ENCODE results near the gene FBXL7. TPM values are rescaled to one million over a fixed set of nuclear protein-coding genes. Genes with fewer than 3 reads are reported as not detected.

FBXL7 gene
- total and polyA plus RNA-seq, 2 donors (not counting 1 experiment from before 2014, with no cell fraction given) = not detected

GRCh38 chr5:15807248-15807647 is 307.3 kb downstream of the FBXL7 start:
- ChIA-PET CTCF (no interaction called here), POLR2A (no interaction called here)
- Histone ChIP-seq H3K36me3 (replicated peaks in 1 of 2; ENCODE audit: control extremely low read depth in 1 of 2, control insufficient read depth in 1 of 2, extremely low read depth in 1 of 2, insufficient read depth in 2 of 2, low read length in 1 of 2) (no peaks in the 10 kb centered on the region), H2AFZ (ENCODE audit: insufficient read depth, low read depth, low read length, poor library complexity, severe bottlenecking) (no peak overlapping the region), H3K9me3 (ENCODE audit: control extremely low read depth in 1 of 3, control insufficient read depth in 2 of 3, insufficient read depth in 1 of 3, low read length in 2 of 3) (peaks cover 0 to 8% (median 0%) of the 10 kb centered on the region in 3 donors), H4K20me1 (ENCODE audit: control insufficient read depth, insufficient read depth, low read length, poor library complexity, severe bottlenecking) (no peaks in the 10 kb centered on the region), H3K4me3 (ENCODE audit: control extremely low read depth in 1 of 5, extremely low read depth in 1 of 5, insufficient read depth in 1 of 5, low read depth in 2 of 5, low read length in 4 of 5) (no peak overlapping the region), H3K27me3 (replicated peaks in 1 of 4; ENCODE audit: control extremely low read depth in 1 of 4, control insufficient read depth in 3 of 4, insufficient read depth in 4 of 4, low read length in 3 of 4) (no peaks in the 10 kb centered on the region), H3K9ac (ENCODE audit: low read length) (no peak overlapping the region), H3K27ac (ENCODE audit: low read length in 2 of 2) (no peak overlapping the region), H3K4me2 (replicated peaks; ENCODE audit: low read depth, low read length, poor library complexity, severe bottlenecking) (no peak overlapping the region), H3K4me1 (ENCODE audit: control insufficient read depth in 2 of 2, insufficient read depth in 2 of 2, low read length in 2 of 2) (no peaks in the 10 kb centered on the region), H3K79me2 (ENCODE audit: control insufficient read depth, insufficient read depth, low read length) (no peaks in the 10 kb centered on the region)
- Mint-ChIP-seq H3K4me3 (no peak overlapping the region), H3K27me3 (no peaks in the 10 kb centered on the region), H3K4me1 (no peaks in the 10 kb centered on the region), H3K9me3 (ENCODE audit: insufficient read depth) (peaks cover 2% of the 10 kb centered on the region), H3K27ac (no peak overlapping the region)
- no peak for DNase-seq
- no peak for ATAC-seq (ENCODE audit: low read depth)
- intact Hi-C loops (cut with micrococcal nuclease) = no loop called here
- no CpG with 5 or more reads among the region's 3 CpGs for WGBS (ENCODE audit: insufficient coverage)
- TF ChIP-seq EZH2 (IDR thresholded peaks at IDR 0.05; ENCODE audit: borderline replicate concordance, insufficient read depth, low read depth, low read length, poor library complexity, severe bottlenecking) (no peak), CTCF (IDR thresholded peaks at IDR 0.05) (no peak)

GRCh38 chr5:15807871-15808270 is 307.9 kb downstream of the FBXL7 start:
- WGBS (ENCODE audit: insufficient coverage) = 85% methylated on average over 3 of the region's 5 CpGs
- H3K4me1 Mint-ChIP-seq = no peaks in the 10 kb centered on the region
- no peak overlapping the region for H3K4me3 Mint-ChIP-seq
- H3K9me3 Mint-ChIP-seq (ENCODE audit: insufficient read depth) = peaks cover 5% of the 10 kb centered on the region
- Histone ChIP-seq H3K27ac (ENCODE audit: low read length in 2 of 2) (no peak overlapping the region), H3K36me3 (replicated peaks in 1 of 2; ENCODE audit: control extremely low read depth in 1 of 2, control insufficient read depth in 1 of 2, extremely low read depth in 1 of 2, insufficient read depth in 2 of 2, low read length in 1 of 2) (no peaks in the 10 kb centered on the region), H3K27me3 (replicated peaks in 1 of 4; ENCODE audit: control extremely low read depth in 1 of 4, control insufficient read depth in 3 of 4, insufficient read depth in 4 of 4, low read length in 3 of 4) (no peaks in the 10 kb centered on the region), H3K4me2 (replicated peaks; ENCODE audit: low read depth, low read length, poor library complexity, severe bottlenecking) (no peak overlapping the region), H3K79me2 (ENCODE audit: control insufficient read depth, insufficient read depth, low read length) (no peaks in the 10 kb centered on the region), H3K9ac (ENCODE audit: low read length) (no peak overlapping the region), H3K4me3 (ENCODE audit: control extremely low read depth in 1 of 5, extremely low read depth in 1 of 5, insufficient read depth in 1 of 5, low read depth in 2 of 5, low read length in 4 of 5) (no peak overlapping the region), H3K9me3 (ENCODE audit: control extremely low read depth in 1 of 3, control insufficient read depth in 2 of 3, insufficient read depth in 1 of 3, low read length in 2 of 3) (peaks cover 0 to 8% (median 0%) of the 10 kb centered on the region in 3 donors), H4K20me1 (ENCODE audit: control insufficient read depth, insufficient read depth, low read length, poor library complexity, severe bottlenecking) (no peaks in the 10 kb centered on the region), H2AFZ (ENCODE audit: insufficient read depth, low read depth, low read length, poor library complexity, severe bottlenecking) (no peak overlapping the region), H3K4me1 (ENCODE audit: control insufficient read depth in 2 of 2, insufficient read depth in 2 of 2, low read length in 2 of 2) (no peaks in the 10 kb centered on the region)
- H3K27me3 Mint-ChIP-seq = no peaks in the 10 kb centered on the region
- intact Hi-C loops (cut with micrococcal nuclease) = no loop called here
- ATAC-seq (ENCODE audit: low read depth) (no peak), DNase-seq (no peak)
- ChIA-PET CTCF (no interaction called here), POLR2A (no interaction called here)
- H3K27ac Mint-ChIP-seq = no peak overlapping the region
- TF ChIP-seq EZH2 (IDR thresholded peaks at IDR 0.05; ENCODE audit: borderline replicate concordance, insufficient read depth, low read depth, low read length, poor library complexity, severe bottlenecking) (no peak), CTCF (IDR thresholded peaks at IDR 0.05) (no peak)

Data from B cell (primary cell).